Liver (tissue), 3 donors: ENCODE data around the gene DUOXA2.
"Not testable (repeated sequence)": the region's sequence is repeated elsewhere in the genome, so short reads cannot be mapped to it uniquely, and the experiment has no call there.

ENCODE experiments used
- CTCF ChIP-seq: fragments of 150-350 bp; IDR thresholded peaks from 2 replicates; pipeline ENCODE4 v1.5.1; 2017; ENCODE audit warnings: improper control_type of control experiment, low read depth, low read length; ENCODE audit not compliant: missing input control
- FOXA1 ChIP-seq: IDR thresholded peaks from 2 replicates; pipeline ENCODE4 v1.6.1; 2016; ENCODE audit warnings: antibody characterized with exemption
- FOXA2 ChIP-seq: IDR thresholded peaks from 2 replicates; pipeline ENCODE4 v1.6.1; 2016; ENCODE audit warnings: antibody characterized with exemption
- MAX ChIP-seq: IDR thresholded peaks from 2 replicates; pipeline ENCODE4 v1.6.1; 2016; ENCODE audit warnings: antibody characterized with exemption
- REST ChIP-seq: IDR thresholded peaks from 2 replicates; pipeline ENCODE4 v1.6.1; 2016; ENCODE audit warnings: antibody characterized with exemption, mild to moderate bottlenecking
- SP1 ChIP-seq: IDR thresholded peaks from 2 replicates; pipeline ENCODE4 v1.6.1; 2018; ENCODE audit warnings: antibody characterized with exemption, mild to moderate bottlenecking
- TAF1 ChIP-seq: conservative IDR thresholded peaks from 2 replicates; pipeline ENCODE4 v1.6.1; 2016; ENCODE audit warnings: antibody characterized with exemption, mild to moderate bottlenecking
- donor health status: healthy.
- donor health status: healthy.

- not testable (repeated sequence) for TF ChIP-seq CTCF, FOXA2, TAF1, REST, FOXA1, MAX, SP1
These were observed 10.0 kb upstream of the DUOXA2 start for GRCh38 chr15:45104170-45104569.
